ENCODE results near the gene APOL3.

- TF ChIP-seq POLR2A (IDR thresholded peaks at IDR 0.05) (no peak), CTCF (IDR thresholded peaks at IDR 0.05) (no peak)
Measured at GRCh38 chr22:36208162-36208765, 47.7 kb upstream of the APOL3 start.

All from testis (tissue), 2 donors.